IPS DF 4.7 (cell line): ENCODE measurements around the gene LDLRAD3.

Experiments used
- DNase-seq: peaks from one replicate; pipeline ENCODE4 v3.0.0-alpha.2; 2013; ENCODE audit warnings: low spot score; ENCODE audit errors: extremely low read depth

Gene LDLRAD3

GRCh38 chr11:36129955-36130354 lies 186.1 kb downstream of the LDLRAD3 start:
- DNase-seq: no peak

GRCh38 chr11:36130401-36130800 lies 186.5 kb downstream of the LDLRAD3 start:
- no peak for DNase-seq

- peak; percentile 58 for DNase-seq
Measured at GRCh38 chr11:36131721-36132397, 188.0 kb downstream of the LDLRAD3 start.

GRCh38 chr11:36132940-36133339 lies 189.1 kb downstream of the LDLRAD3 start:
- no peak for DNase-seq

- no peak for DNase-seq
Measured at GRCh38 chr11:36135076-36135475, 191.2 kb downstream of the LDLRAD3 start.

- no peak for DNase-seq
Measured at GRCh38 chr11:36139767-36140166, 195.9 kb downstream of the LDLRAD3 start.

GRCh38 chr11:36141196-36141953 lies 197.5 kb downstream of the LDLRAD3 start:
- no peak for DNase-seq

GRCh38 chr11:36141956-36142355 lies 198.1 kb downstream of the LDLRAD3 start:
- DNase-seq: no peak

GRCh38 chr11:36142439-36142838 lies 198.6 kb downstream of the LDLRAD3 start:
- DNase-seq: no peak

GRCh38 chr11:36142879-36143278 lies 199.0 kb downstream of the LDLRAD3 start:
- no peak for DNase-seq

GRCh38 chr11:36146437-36146836 lies 202.6 kb downstream of the LDLRAD3 start:
- no peak for DNase-seq

- DNase-seq: no peak
Measured at GRCh38 chr11:36147491-36147890, 203.6 kb downstream of the LDLRAD3 start.

GRCh38 chr11:36148701-36149100 lies 204.8 kb downstream of the LDLRAD3 start:
- DNase-seq: no peak

GRCh38 chr11:36149538-36150242 lies 205.8 kb downstream of the LDLRAD3 start:
- peak; percentile 66 for DNase-seq

GRCh38 chr11:36150986-36151385 lies 207.1 kb downstream of the LDLRAD3 start:
- no peak for DNase-seq

- DNase-seq: no peak
Measured at GRCh38 chr11:36151933-36152580, 208.2 kb downstream of the LDLRAD3 start.

GRCh38 chr11:36153551-36153950 lies 209.7 kb downstream of the LDLRAD3 start:
- DNase-seq: no peak

- no peak for DNase-seq
Measured at GRCh38 chr11:36155124-36155561, 211.3 kb downstream of the LDLRAD3 start.

GRCh38 chr11:36155770-36156160 lies 211.9 kb downstream of the LDLRAD3 start:
- no peak for DNase-seq

- no peak for DNase-seq
Measured at GRCh38 chr11:36156161-36156816, 212.4 kb downstream of the LDLRAD3 start.

GRCh38 chr11:36156817-36157519 lies 213.1 kb downstream of the LDLRAD3 start:
- no peak for DNase-seq
